Lower leg skin (tissue), 4 donors: ENCODE results near the gene TBC1D25. TPM values are rescaled to one million over a fixed set of nuclear protein-coding genes. Genes with fewer than 3 reads are reported as not detected.

Source experiments
- DNase-seq, 2 donors: peaks; one replicate each; pipeline ENCODE4 v3.0.0-alpha.2; 2019; ENCODE audit warnings: low spot score in 2 of 2
- H3K4me3 ChIP-seq: fragments of 200-600 bp; sonication (generic); 2 replicates; pipeline ENCODE4 v1.5.1; 2017; ENCODE audit warnings: mild to moderate bottlenecking, low read depth; ENCODE audit not compliant: poor library complexity, severe bottlenecking
- POLR2A ChIP-seq, 2 donors: fragments of 450-650 bp; IDR thresholded peaks; one replicate each; pipeline ENCODE4 v1.6.1; 2016 to 2017; ENCODE audit warnings: antibody characterized with exemption in 2 of 2, mild to moderate bottlenecking in 1 of 2, moderate library complexity in 1 of 2
- WGBS, 2 donors: methylation state at CpG; one replicate each; pipeline ENCODE4 v1.1.5; 2018; 5-methylcytosine and 5-hydroxymethylcytosine counted together
- intact Hi-C: fragments of 100-400 bp; cut with DNase I; formaldehyde crosslinking; loops from one replicate; pipeline ENCODE4 v1.15.0; 2023; ENCODE audit warnings: low total_unique reads
- total RNA-seq, 4 donors: library from RNA; depleted of rRNA; stranded (reverse); fragments of >200 nt; gene quantifications; one replicate each; pipeline ENCODE4 v1.1.0, GENCODE V29; 2016
- TF ChIP-seq, protein P1 (sequence below), 3 donors: fragments of 450-650 bp; IDR thresholded peaks; one replicate each; pipeline ENCODE4 v1.5.1; 2016; ENCODE audit warnings: antibody characterized with exemption in 3 of 3, mild to moderate bottlenecking in 3 of 3, moderate library complexity in 2 of 3

Gene TBC1D25
- 10 to 100 TPM; 11.6 to 43.8 (median 16.2) TPM for total RNA-seq

DNA sequence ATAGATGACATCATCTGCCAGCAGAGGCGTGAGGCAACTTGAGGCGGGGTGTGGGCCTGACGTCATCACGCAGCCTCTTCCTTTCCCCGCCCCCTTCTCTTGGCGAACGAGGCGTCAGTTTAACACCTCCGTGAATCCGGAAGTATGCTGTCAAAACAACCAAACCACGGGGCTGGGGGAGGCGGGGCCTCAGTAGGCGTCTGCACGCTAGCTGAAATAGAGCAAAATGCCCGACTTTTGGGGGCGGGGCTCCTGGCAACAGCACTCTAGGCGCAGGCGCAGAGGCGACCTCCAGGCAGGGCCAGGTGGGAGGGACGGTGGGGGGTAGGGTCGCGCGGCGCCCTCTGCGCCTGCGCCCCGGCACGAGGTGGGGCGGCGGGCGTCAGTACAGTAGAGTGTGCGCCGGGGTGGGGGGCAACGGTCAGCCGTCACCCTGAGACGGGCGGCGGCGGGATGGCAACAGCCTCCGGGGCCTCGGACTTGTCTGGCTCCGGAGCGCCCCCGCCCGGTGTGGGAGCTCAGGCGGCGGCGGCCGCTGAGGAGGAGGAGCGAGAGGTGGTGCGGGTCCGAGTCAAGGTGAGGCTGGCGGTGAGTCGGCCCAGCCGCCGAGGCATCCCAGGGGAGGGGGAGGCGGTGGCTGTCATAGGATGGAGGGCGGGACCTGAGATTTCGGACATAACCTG is at the start of gene TBC1D25:
TBC1D25 (plus strand) TSS at position 370 of the 683 bp plus-strand sequence; CDS start at position 454, 84 bp downstream.
- WGBS, 2 donors = 0 to 45% methylated on average over 24 to 59 of the region's 59 CpGs
- intact Hi-C loops = no loop called here
- TF ChIP-seq, protein P1, sequence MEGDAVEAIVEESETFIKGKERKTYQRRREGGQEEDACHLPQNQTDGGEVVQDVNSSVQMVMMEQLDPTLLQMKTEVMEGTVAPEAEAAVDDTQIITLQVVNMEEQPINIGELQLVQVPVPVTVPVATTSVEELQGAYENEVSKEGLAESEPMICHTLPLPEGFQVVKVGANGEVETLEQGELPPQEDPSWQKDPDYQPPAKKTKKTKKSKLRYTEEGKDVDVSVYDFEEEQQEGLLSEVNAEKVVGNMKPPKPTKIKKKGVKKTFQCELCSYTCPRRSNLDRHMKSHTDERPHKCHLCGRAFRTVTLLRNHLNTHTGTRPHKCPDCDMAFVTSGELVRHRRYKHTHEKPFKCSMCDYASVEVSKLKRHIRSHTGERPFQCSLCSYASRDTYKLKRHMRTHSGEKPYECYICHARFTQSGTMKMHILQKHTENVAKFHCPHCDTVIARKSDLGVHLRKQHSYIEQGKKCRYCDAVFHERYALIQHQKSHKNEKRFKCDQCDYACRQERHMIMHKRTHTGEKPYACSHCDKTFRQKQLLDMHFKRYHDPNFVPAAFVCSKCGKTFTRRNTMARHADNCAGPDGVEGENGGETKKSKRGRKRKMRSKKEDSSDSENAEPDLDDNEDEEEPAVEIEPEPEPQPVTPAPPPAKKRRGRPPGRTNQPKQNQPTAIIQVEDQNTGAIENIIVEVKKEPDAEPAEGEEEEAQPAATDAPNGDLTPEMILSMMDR (IDR thresholded peaks at IDR 0.05) = no peak
- no peak for TF ChIP-seq POLR2A (IDR thresholded peaks at IDR 0.05)

GRCh38 chrX:48489892-48490291 is 49.6 kb upstream of the TBC1D25 start:
- DNase-seq = no peak
- H3K4me3 ChIP-seq = no peak overlapping the region
- TF ChIP-seq, protein P1 (IDR thresholded peaks at IDR 0.05) = no peak
- no peak for TF ChIP-seq POLR2A (IDR thresholded peaks at IDR 0.05)
- WGBS, 2 donors = 31 to 63% methylated on average over 2 of the region's 2 CpGs
- intact Hi-C loops = no loop called here

More for the DNA sequence above, at the start of gene TBC1D25:
- H3K4me3 ChIP-seq = peak within 1 kb of the TSS; percentile 43
- peak; percentile 97 to 99 for DNase-seq

- TF ChIP-seq, protein P1 (IDR thresholded peaks at IDR 0.05) = no peak
- TF ChIP-seq POLR2A (IDR thresholded peaks at IDR 0.05) = no peak
- intact Hi-C loops = no loop called here
- H3K4me3 ChIP-seq = no peak overlapping the region
- peak in 1 of 2 donors; percentile 20 for DNase-seq
- 47 to 53% methylated on average over 8 of the region's 8 CpGs for WGBS, 2 donors
Observed at GRCh38 chrX:48490661-48491060, 48.9 kb upstream of the TBC1D25 start.

DNA sequence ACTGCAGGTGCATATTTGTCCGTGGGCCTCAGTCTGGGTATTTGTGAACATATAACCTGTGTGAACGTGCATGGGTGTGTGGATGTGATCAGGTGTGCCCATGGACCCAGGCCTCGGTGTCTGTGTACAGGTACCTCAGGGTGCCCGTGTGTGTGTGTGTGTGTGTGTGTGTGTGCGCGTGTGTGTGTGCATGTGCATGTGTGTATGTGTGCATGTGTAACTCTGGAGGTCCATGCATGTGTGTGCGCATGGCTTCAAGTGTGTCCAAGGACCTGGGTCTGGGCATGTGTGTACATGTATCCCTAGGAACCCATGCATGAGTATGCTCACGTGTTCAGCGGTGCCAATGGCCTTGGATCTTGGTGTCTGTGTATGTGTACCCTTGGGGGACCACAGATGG is 47.7 kb upstream of the TBC1D25 start:
- no peak for DNase-seq
- TF ChIP-seq, protein P1 (IDR thresholded peaks at IDR 0.05) = no peak
- TF ChIP-seq POLR2A (IDR thresholded peaks at IDR 0.05) = no peak
- H3K4me3 ChIP-seq = no peak overlapping the region
- WGBS, 2 donors = 86 to 96% methylated on average over 4 to 9 of the region's 9 CpGs
- intact Hi-C loops = no loop called here

GRCh38 chrX:48492293-48492910 is 47.1 kb upstream of the TBC1D25 start:
- H3K4me3 ChIP-seq = no peak overlapping the region
- DNase-seq = no peak
- TF ChIP-seq, protein P1 (IDR thresholded peaks at IDR 0.05) = no peak
- no peak for TF ChIP-seq POLR2A (IDR thresholded peaks at IDR 0.05)
- WGBS, 2 donors = 67 to 68% methylated on average over 7 of the region's 7 CpGs
- intact Hi-C loops = no loop called here
